GM23338 (cell line): Measurements from ENCODE around the gene DNAAF5. TPM values are rescaled to one million over a fixed set of nuclear protein-coding genes. Genes with fewer than 3 reads are reported as not detected.

Source experiments
- ATAC-seq: fragments of 200-7000 bp; cut with Tn5 transposase; 3 replicates; pipeline ENCODE4 v1.9.1; 2020
- DNase-seq: peaks from one replicate; pipeline ENCODE4 v3.0.0-alpha.2; 2015; ENCODE audit warnings: low spot score
- H2AFZ ChIP-seq: fragments of 200-600 bp; sonication (generic); 2 replicates; pipeline ENCODE4 v1.8.0; 2016; ENCODE audit warnings: antibody characterized with exemption, mild to moderate bottlenecking, moderate library complexity
- H3F3A ChIP-seq: fragments of 200-600 bp; sonication (generic); replicated peaks from 2 replicates; pipeline ENCODE4 v1.8.0; 2017; ENCODE audit warnings: antibody characterized with exemption, mixed run types, low read depth
- H3K27ac ChIP-seq: fragments of 200-600 bp; sonication (generic); 2 replicates; pipeline ENCODE4 v1.6.1; 2016; ENCODE audit warnings: low read depth
- H3K27me3 ChIP-seq: fragments of 200-600 bp; sonication (generic); 2 replicates; pipeline ENCODE4 v1.8.0; 2016; ENCODE audit warnings: mild to moderate bottlenecking, mixed run types, moderate library complexity; ENCODE audit not compliant: insufficient read depth
- H3K36me3 ChIP-seq: fragments of 200-600 bp; sonication (generic); 2 replicates; pipeline ENCODE4 v1.8.0; 2016; ENCODE audit warnings: mild to moderate bottlenecking; ENCODE audit not compliant: insufficient read depth
- H3K4me1 ChIP-seq: fragments of 200-600 bp; sonication (generic); 2 replicates; pipeline ENCODE4 v1.8.0; 2016; ENCODE audit warnings: mild to moderate bottlenecking, moderate library complexity; ENCODE audit not compliant: insufficient read depth
- H3K4me2 ChIP-seq: fragments of 200-600 bp; sonication (generic); 2 replicates; pipeline ENCODE4 v1.7.1; 2017; ENCODE audit warnings: mixed run types
- H3K4me3 ChIP-seq: fragments of 200-600 bp; sonication (generic); 2 replicates; pipeline ENCODE4 v1.6.1; 2016; ENCODE audit warnings: mixed run types
- H3K79me2 ChIP-seq: fragments of 200-600 bp; sonication (generic); replicated peaks from 2 replicates; pipeline ENCODE4 v1.8.0; 2017; ENCODE audit warnings: mild to moderate bottlenecking; ENCODE audit not compliant: insufficient read depth
- H3K9me2 ChIP-seq: fragments of 200-600 bp; sonication (generic); 2 replicates; pipeline ENCODE4 v1.8.0; 2017; ENCODE audit not compliant: insufficient read depth
- H4K20me1 ChIP-seq: fragments of 200-600 bp; sonication (generic); replicated peaks from 2 replicates; pipeline ENCODE4 v1.8.0; 2017; ENCODE audit warnings: mild to moderate bottlenecking; ENCODE audit not compliant: insufficient read depth
- H3K27ac Mint-ChIP-seq: 2 replicates; pipeline ENCODE4 v1.8.0; 2020; ENCODE audit warnings: inconsistent platforms, mild to moderate bottlenecking, moderate library complexity, mixed read lengths
- H3K27me3 Mint-ChIP-seq: 3 replicates; pipeline ENCODE4 v1.8.0; 2022; ENCODE audit warnings: low read depth, mild to moderate bottlenecking, moderate library complexity, mixed read lengths, inconsistent platforms; ENCODE audit not compliant: insufficient read depth, poor library complexity
- H3K36me3 Mint-ChIP-seq: 3 replicates; pipeline ENCODE4 v1.8.0; 2021; ENCODE audit warnings: low read depth, mild to moderate bottlenecking, inconsistent platforms, moderate library complexity, mixed read lengths
- H3K4me1 Mint-ChIP-seq: 3 replicates; pipeline ENCODE4 v1.8.0; 2020; ENCODE audit warnings: mild to moderate bottlenecking, inconsistent platforms, mixed read lengths
- H3K4me3 Mint-ChIP-seq: 3 replicates; pipeline ENCODE4 v1.8.0; 2021; ENCODE audit warnings: moderate library complexity, mild to moderate bottlenecking, inconsistent platforms, mixed read lengths
- H3K9me3 Mint-ChIP-seq: 3 replicates; pipeline ENCODE4 v1.8.0; 2020; ENCODE audit warnings: moderate library complexity, mild to moderate bottlenecking, inconsistent platforms, mixed read lengths
- ETS1 ChIP-seq: IDR thresholded peaks from 2 replicates; pipeline ENCODE4 v1.6.1; 2016; ENCODE audit warnings: antibody characterized with exemption
- EZH2 ChIP-seq: fragments of 200-600 bp; sonication (generic); IDR thresholded peaks from one replicate; pipeline ENCODE4 v1.8.0; 2017; ENCODE audit warnings: antibody characterized with exemption, mild to moderate bottlenecking, low read depth; ENCODE audit not compliant: unreplicated experiment
- JUNB ChIP-seq: IDR thresholded peaks from one replicate; pipeline ENCODE4 v1.6.1; 2016; ENCODE audit warnings: antibody characterized with exemption; ENCODE audit not compliant: unreplicated experiment
- NANOG ChIP-seq: IDR thresholded peaks from 2 replicates; pipeline ENCODE4 v1.6.1; 2016; ENCODE audit warnings: antibody characterized with exemption, borderline replicate concordance
- POLR2AphosphoS5 ChIP-seq: IDR thresholded peaks from 2 replicates; pipeline ENCODE4 v1.6.1; 2016; ENCODE audit warnings: antibody characterized with exemption, low read depth
- REST ChIP-seq: IDR thresholded peaks from one replicate; pipeline ENCODE4 v1.6.1; 2018; ENCODE audit warnings: antibody characterized with exemption; ENCODE audit not compliant: unreplicated experiment
- STAT1 ChIP-seq: IDR thresholded peaks from one replicate; pipeline ENCODE4 v1.6.1; 2016; ENCODE audit warnings: antibody characterized with exemption; ENCODE audit not compliant: unreplicated experiment
- ZNF114 ChIP-seq: fragments of 250-450 bp; sonication (Bioruptor Pico); IDR thresholded peaks from 2 replicates; pipeline ENCODE4 v1.5.0; 2020; ENCODE audit warnings: mild to moderate bottlenecking, moderate library complexity
- ZNF331 ChIP-seq: fragments of 250-450 bp; sonication (Bioruptor Pico); IDR thresholded peaks from 2 replicates; pipeline ENCODE4 v1.5.0; 2020; ENCODE audit warnings: low read depth, mild to moderate bottlenecking, moderate library complexity
- polyA plus RNA-seq: library from polyadenylated mRNA; unstranded; fragments of >200 nt; fragmentation: Nextera tagmentation; extraction: Ambion mirVana; gene quantifications from 2 replicates; pipeline ENCODE4 v1.2.1, GENCODE V29; 2016
- total RNA-seq: library from RNA; depleted of rRNA; stranded (reverse); fragments of >200 nt; shearing (Covaris generic); gene quantifications from 2 replicates; pipeline ENCODE4 v1.2.3, GENCODE V29; 2014
- TF ChIP-seq, protein P1 (sequence below), 2 experiments: fragments of 200-600 bp in 1 of 2; sonication (generic) in 1 of 2; conservative IDR thresholded peaks; 2 replicates each; pipeline versions ENCODE4 v1.5.1 to v1.6.1; 2016 to 2017; ENCODE audit warnings: antibody characterized with exemption in 2 of 2, low read depth in 2 of 2, mild to moderate bottlenecking in 2 of 2, moderate library complexity in 1 of 2

The DNAAF5 gene
- total and polyA plus RNA-seq, 2 experiments from 2014 or later, result 20.4 to 86.7 TPM

- peaks cover 11% of the 10 kb centered on the region for H3K79me2 ChIP-seq
- H3K4me1 ChIP-seq, result no peaks in the 10 kb centered on the region
- H4K20me1 ChIP-seq, result 0 out of 2 replicates have a peak, but pooled peaks cover 3% of the 10 kb centered on the region
- no peak overlapping the region for H3K4me2 ChIP-seq
- H3K4me3 ChIP-seq, result no peak overlapping the region
- H3K36me3 ChIP-seq, result no peaks in the 10 kb centered on the region
- H3K4me3 Mint-ChIP-seq, result no peak overlapping the region
- H3K27me3 Mint-ChIP-seq, result peaks cover 2% of the 10 kb centered on the region
- peaks cover 56% of the 10 kb centered on the region for H3K36me3 Mint-ChIP-seq
- ATAC-seq (no peak), DNase-seq (no peak)
- no peak for TF ChIP-seq ETS1
- no peak for TF ChIP-seq STAT1
- no peak for TF ChIP-seq POLR2AphosphoS5
- TF ChIP-seq NANOG, result no peak
- TF ChIP-seq EZH2, result no peak
- no peak for TF ChIP-seq JUNB
- H3K27me3 ChIP-seq, result no peaks in the 10 kb centered on the region
- H3K9me3 Mint-ChIP-seq, result no peaks in the 10 kb centered on the region; the same call in 2 of the 3 replicates
- no peaks in the 10 kb centered on the region for H3K4me1 Mint-ChIP-seq
- no peak overlapping the region for H3K27ac Mint-ChIP-seq
- no peaks in the 10 kb centered on the region for H3K9me2 ChIP-seq
- no peak overlapping the region for H3K27ac ChIP-seq
- peaks cover 10% of the 10 kb centered on the region for H3F3A ChIP-seq
- H2AFZ ChIP-seq, result no peak overlapping the region
Observed at GRCh38 chr7:749140-749551, 22.6 kb downstream of the DNAAF5 start.

DNA sequence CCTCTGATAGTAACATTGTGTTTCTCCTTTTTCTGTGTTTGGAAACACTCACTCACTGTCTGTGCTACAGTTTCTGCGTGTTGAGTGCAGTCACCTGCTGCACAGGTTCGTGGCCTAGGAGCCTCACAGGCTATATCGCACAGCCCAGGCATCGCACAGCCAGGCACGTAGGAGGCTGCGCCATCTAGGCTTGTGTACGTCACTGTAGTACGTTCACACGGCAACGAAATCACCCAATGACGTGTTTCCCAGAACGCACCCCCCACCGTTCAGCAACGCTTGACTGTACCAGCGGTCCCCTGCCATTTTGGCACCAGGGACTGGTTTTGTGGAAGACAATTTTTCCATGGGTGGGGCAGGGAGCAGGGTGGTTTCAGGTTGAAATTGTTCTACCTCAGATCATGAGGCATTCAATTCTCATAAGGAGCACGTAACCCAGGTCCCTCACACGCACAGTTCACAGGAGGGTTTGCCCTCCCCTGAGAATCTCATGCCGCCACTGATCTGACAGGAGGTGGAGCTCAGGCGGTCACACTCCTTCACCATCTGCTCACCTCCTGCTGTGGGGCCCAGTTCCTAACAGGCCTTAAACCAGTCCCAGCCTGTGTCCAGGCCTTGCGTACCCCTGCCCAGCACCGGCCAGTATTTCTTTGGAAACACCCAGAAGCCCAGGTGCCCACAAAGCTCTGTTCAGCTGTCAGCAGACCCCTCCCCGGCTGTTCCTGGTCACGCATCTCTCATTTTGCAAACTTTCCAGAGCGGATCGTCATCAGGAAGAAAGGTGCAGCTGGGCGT is 23.8 kb downstream of the DNAAF5 start:
- no peak overlapping the region for H3K27ac Mint-ChIP-seq
- H2AFZ ChIP-seq, result no peak overlapping the region
- DNase-seq, result no peak
- H3F3A ChIP-seq, result peaks cover 5% of the 10 kb centered on the region
- no peak overlapping the region for H3K27ac ChIP-seq
- H3K4me3 Mint-ChIP-seq, result no peak overlapping the region
- H3K4me2 ChIP-seq, result no peak overlapping the region
- H3K4me3 ChIP-seq, result no peak overlapping the region
- H3K79me2 ChIP-seq, result peaks cover 11% of the 10 kb centered on the region
- H3K4me1 Mint-ChIP-seq, result no peaks in the 10 kb centered on the region
- peaks cover 2% of the 10 kb centered on the region for H3K27me3 Mint-ChIP-seq
- H3K9me2 ChIP-seq, result no peaks in the 10 kb centered on the region
- peaks cover 56% of the 10 kb centered on the region for H3K36me3 Mint-ChIP-seq
- no peaks in the 10 kb centered on the region; the same call in 2 of the 3 replicates for H3K9me3 Mint-ChIP-seq
- no peaks in the 10 kb centered on the region for H3K27me3 ChIP-seq
- no peak for ATAC-seq
- H3K36me3 ChIP-seq, result 0 out of 2 replicates have a peak, but pooled peaks cover 8% of the 10 kb centered on the region
- H3K4me1 ChIP-seq, result no peaks in the 10 kb centered on the region
- 0 out of 2 replicates have a peak, but pooled peaks cover 3% of the 10 kb centered on the region for H4K20me1 ChIP-seq
- TF ChIP-seq, protein P1, sequence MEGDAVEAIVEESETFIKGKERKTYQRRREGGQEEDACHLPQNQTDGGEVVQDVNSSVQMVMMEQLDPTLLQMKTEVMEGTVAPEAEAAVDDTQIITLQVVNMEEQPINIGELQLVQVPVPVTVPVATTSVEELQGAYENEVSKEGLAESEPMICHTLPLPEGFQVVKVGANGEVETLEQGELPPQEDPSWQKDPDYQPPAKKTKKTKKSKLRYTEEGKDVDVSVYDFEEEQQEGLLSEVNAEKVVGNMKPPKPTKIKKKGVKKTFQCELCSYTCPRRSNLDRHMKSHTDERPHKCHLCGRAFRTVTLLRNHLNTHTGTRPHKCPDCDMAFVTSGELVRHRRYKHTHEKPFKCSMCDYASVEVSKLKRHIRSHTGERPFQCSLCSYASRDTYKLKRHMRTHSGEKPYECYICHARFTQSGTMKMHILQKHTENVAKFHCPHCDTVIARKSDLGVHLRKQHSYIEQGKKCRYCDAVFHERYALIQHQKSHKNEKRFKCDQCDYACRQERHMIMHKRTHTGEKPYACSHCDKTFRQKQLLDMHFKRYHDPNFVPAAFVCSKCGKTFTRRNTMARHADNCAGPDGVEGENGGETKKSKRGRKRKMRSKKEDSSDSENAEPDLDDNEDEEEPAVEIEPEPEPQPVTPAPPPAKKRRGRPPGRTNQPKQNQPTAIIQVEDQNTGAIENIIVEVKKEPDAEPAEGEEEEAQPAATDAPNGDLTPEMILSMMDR (conservative IDR thresholded peaks at IDR 0.05; ENCODE audit: low read depth in 2 of 2), result no peak
- TF ChIP-seq NANOG (no peak), ZNF331 (CRISPR knock-in tag) (no peak), ETS1 (no peak), ZNF114 (CRISPR knock-in tag) (no peak), REST (no peak)
